Measurements from ENCODE around the gene CRB2. TPM values are rescaled to one million over a fixed set of nuclear protein-coding genes. Genes with fewer than 3 reads are reported as not detected.

CRB2 gene
- total RNA-seq (2021; ENCODE audit: unreplicated experiment) (0.07 TPM), Bru-seq, nascent RNA (percentile 7 among the genes with signal in this experiment), BruChase-seq, experiment 1, labeled RNA remaining after a 6-hour chase (not detected), BruChase-seq, experiment 2, labeled RNA remaining after a 2-hour chase (percentile 4 among the genes with signal in this experiment)
- 0.04 and 0.05 TPM in 2 replicates for polyA plus RNA-seq (2012)
- long read RNA-seq: 0 reads

DNA sequence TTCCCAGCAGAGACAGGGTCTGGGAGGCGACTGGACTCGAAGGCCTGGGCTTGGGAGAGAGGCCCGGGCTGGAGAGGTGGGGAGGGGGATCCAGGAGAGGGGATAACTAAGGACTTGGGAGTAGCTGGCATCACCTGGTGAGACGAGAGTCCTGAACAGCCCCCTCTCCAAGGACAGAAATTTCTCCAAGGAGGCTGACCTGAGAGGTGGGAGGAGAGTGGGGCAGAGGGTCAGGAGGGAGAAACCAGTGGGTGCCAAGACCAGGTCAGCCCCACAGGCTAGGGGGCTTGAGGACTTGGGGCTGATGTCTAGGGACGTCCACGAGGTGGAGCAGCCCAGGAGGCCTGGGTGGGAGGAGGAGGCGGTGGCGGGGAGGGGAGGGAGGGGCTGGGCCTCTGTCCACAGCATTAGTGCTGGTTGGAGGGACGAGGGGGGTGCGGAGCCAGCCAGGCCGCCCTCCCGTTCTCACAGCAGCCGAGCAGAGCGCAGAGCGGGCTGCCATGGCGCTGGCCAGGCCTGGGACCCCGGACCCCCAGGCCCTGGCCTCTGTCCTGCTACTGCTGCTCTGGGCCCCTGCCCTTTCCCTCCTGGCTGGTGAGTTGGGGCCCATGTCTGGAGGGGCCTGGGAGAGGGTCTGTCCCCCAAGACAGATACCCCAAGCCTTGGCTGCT, at the start of gene CRB2:
TSS of gene CRB2 (plus strand) at position 437 of the 671 bp plus-strand sequence. CDS start at position 501, 64 bp downstream.
- Histone ChIP-seq H3K27ac (ENCODE audit: low read depth, low read length) (no peak within 1 kb of the TSS), H3K4me1 (ENCODE audit: control insufficient read depth in 1 of 2, insufficient read depth in 2 of 2, low read length in 2 of 2) (peaks cover 14 to 28% of the 10 kb centered on the region in 2 experiments; a peak in 3 of 4 replicates), H3K9me3 (ENCODE audit: control insufficient read depth in 1 of 2, insufficient read depth in 1 of 2, low read depth in 1 of 2, low read length in 2 of 2) (no peaks in the 10 kb centered on the region), H3K27me3 (ENCODE audit: insufficient read depth, low read length) (no peaks in the 10 kb centered on the region), H3K4me3 (replicated peaks in 1 of 2; ENCODE audit: low read depth in 1 of 2, low read length in 2 of 2) (no peak within 1 kb of the TSS), H2AFZ (ENCODE audit: low read depth, low read length, poor library complexity, severe bottlenecking) (no peak within 1 kb of the TSS), H3K9ac (ENCODE audit: low read length) (no peak within 1 kb of the TSS), H3K36me3 (ENCODE audit: control insufficient read depth in 1 of 2, insufficient read depth in 2 of 2, low read length in 2 of 2) (no peaks in the 10 kb centered on the region), H3K4me2 (ENCODE audit: low read length) (no peak within 1 kb of the TSS), H3K9me2 (ENCODE audit: insufficient read depth) (no peaks in the 10 kb centered on the region), H3K79me2 (ENCODE audit: insufficient read depth, low read length) (no peaks in the 10 kb centered on the region), H4K20me1 (ENCODE audit: insufficient read depth) (no peaks in the 10 kb centered on the region)
- intact Hi-C loops (cut with micrococcal nuclease): loop anchor here (10.0 kb wide), 2 partner anchors 1231 to 1261 kb away; partner anchors contain the start of gene TTLL11
- TF ChIP-seq JUND (IDR thresholded peaks at IDR 0.05) (no peak), ELF1 (IDR thresholded peaks at IDR 0.05; ENCODE audit: borderline replicate concordance, low read depth) (no peak), SRF (IDR thresholded peaks at IDR 0.05; ENCODE audit: low read depth) (no peak), SIN3A (IDR thresholded peaks at IDR 0.05; ENCODE audit: low read depth) (no peak), YY1 (IDR thresholded peaks at IDR 0.05; ENCODE audit: extremely low read depth, insufficient replicate concordance, low read depth, low read length) (no peak), ZNF274 (IDR thresholded peaks at IDR 0.05; ENCODE audit: low read depth, low read length) (no peak), POLR2AphosphoS5 (IDR thresholded peaks at IDR 0.05; ENCODE audit: low read depth, low read length) (no peak), EGR1 (IDR thresholded peaks at IDR 0.05; ENCODE audit: low read depth) (no peak), SP1 (IDR thresholded peaks at IDR 0.05; ENCODE audit: low read depth) (no peak), TCF7L2 (IDR thresholded peaks at IDR 0.05; ENCODE audit: borderline replicate concordance, extremely low read depth, insufficient read depth, insufficient read length) (no peak), CEBPB (IDR thresholded peaks at IDR 0.05; ENCODE audit: low read depth) (no peak), FOSL1 (IDR thresholded peaks at IDR 0.05; ENCODE audit: low read depth) (no peak), EZH2 (IDR thresholded peaks at IDR 0.05) (no peak), ZFX (IDR thresholded peaks at IDR 0.05) (no peak), EZH2phosphoT487 (IDR thresholded peaks at IDR 0.05; ENCODE audit: borderline replicate concordance) (no peak)
- TF ChIP-seq, protein P1, sequence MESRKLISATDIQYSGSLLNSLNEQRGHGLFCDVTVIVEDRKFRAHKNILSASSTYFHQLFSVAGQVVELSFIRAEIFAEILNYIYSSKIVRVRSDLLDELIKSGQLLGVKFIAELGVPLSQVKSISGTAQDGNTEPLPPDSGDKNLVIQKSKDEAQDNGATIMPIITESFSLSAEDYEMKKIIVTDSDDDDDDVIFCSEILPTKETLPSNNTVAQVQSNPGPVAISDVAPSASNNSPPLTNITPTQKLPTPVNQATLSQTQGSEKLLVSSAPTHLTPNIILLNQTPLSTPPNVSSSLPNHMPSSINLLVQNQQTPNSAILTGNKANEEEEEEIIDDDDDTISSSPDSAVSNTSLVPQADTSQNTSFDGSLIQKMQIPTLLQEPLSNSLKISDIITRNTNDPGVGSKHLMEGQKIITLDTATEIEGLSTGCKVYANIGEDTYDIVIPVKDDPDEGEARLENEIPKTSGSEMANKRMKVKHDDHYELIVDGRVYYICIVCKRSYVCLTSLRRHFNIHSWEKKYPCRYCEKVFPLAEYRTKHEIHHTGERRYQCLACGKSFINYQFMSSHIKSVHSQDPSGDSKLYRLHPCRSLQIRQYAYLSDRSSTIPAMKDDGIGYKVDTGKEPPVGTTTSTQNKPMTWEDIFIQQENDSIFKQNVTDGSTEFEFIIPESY (IDR thresholded peaks at IDR 0.05; ENCODE audit: extremely low read depth, insufficient replicate concordance, low read length): no peak
- TF ChIP-seq, protein P2, sequence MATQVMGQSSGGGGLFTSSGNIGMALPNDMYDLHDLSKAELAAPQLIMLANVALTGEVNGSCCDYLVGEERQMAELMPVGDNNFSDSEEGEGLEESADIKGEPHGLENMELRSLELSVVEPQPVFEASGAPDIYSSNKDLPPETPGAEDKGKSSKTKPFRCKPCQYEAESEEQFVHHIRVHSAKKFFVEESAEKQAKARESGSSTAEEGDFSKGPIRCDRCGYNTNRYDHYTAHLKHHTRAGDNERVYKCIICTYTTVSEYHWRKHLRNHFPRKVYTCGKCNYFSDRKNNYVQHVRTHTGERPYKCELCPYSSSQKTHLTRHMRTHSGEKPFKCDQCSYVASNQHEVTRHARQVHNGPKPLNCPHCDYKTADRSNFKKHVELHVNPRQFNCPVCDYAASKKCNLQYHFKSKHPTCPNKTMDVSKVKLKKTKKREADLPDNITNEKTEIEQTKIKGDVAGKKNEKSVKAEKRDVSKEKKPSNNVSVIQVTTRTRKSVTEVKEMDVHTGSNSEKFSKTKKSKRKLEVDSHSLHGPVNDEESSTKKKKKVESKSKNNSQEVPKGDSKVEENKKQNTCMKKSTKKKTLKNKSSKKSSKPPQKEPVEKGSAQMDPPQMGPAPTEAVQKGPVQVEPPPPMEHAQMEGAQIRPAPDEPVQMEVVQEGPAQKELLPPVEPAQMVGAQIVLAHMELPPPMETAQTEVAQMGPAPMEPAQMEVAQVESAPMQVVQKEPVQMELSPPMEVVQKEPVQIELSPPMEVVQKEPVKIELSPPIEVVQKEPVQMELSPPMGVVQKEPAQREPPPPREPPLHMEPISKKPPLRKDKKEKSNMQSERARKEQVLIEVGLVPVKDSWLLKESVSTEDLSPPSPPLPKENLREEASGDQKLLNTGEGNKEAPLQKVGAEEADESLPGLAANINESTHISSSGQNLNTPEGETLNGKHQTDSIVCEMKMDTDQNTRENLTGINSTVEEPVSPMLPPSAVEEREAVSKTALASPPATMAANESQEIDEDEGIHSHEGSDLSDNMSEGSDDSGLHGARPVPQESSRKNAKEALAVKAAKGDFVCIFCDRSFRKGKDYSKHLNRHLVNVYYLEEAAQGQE (IDR thresholded peaks at IDR 0.05; ENCODE audit: low read depth): no peak
- POLR2A ChIA-PET: no interaction called here
- RAD21 ChIA-PET (ENCODE audit: low non-redundant PET in 1 of 2, low total read pairs in 2 of 2, uncharacterized antibody in 2 of 2, unreplicated experiment in 2 of 2): no interaction called here
- CTCF ChIA-PET: interaction anchor here (5.1 kb wide), 1 partner anchor 30 kb away, joined by 47 read pairs; no protein-coding TSS in a partner anchor
- BruUV-seq (replicated peaks): no TSS peak
- ATAC-seq (no peak), DNase-seq (ENCODE audit: low read depth, low spot score) (no peak)
